Measurements from ENCODE around the gene C11orf65. TPM values are rescaled to one million over a fixed set of nuclear protein-coding genes. Genes with fewer than 3 reads are reported as not detected.
A peak's percentile ranks its signal among the peaks of the same experiment; 100 is the strongest.
"Not testable (repeated sequence)": the region's sequence is repeated elsewhere in the genome, so short reads cannot be mapped to it uniquely, and the experiment has no call there.

The C11orf65 gene
- total RNA-seq, 1 experiment from 2014 or later = 0.62 TPM

GRCh38 chr11:108468478-108468864, 1.1 kb upstream of the C11orf65 start:
- ATAC-seq (no peak), DNase-seq (no peak)
- POLR2A ChIA-PET (ENCODE audit: unreplicated experiment) = no interaction called here
- Histone ChIP-seq H3F3A (ENCODE audit: low read length, unreplicated experiment) (peaks cover 4% of the 10 kb centered on the region), H3K4me2 (ENCODE audit: low read length) (no peak overlapping the region), H2AFZ (ENCODE audit: low read length) (0 out of 2 replicates have a peak overlapping the region, but pooled peaks have one; percentile 80), H3K36me3 (ENCODE audit: low read depth, low read length) (no peaks in the 10 kb centered on the region), H3K79me2 (ENCODE audit: low read length) (no peaks in the 10 kb centered on the region), H3K4me1 (ENCODE audit: insufficient read depth, low read length) (peaks cover 6% of the 10 kb centered on the region; the same call in 1 of the 2 replicates), H3K27me3 (ENCODE audit: low read length) (no peaks in the 10 kb centered on the region), H3K9me3 (ENCODE audit: low read length) (no peaks in the 10 kb centered on the region), H3K9ac (ENCODE audit: low read length) (no peak overlapping the region), H3K27ac (ENCODE audit: low read length) (no peak overlapping the region), H3K9me2 (replicated peaks; ENCODE audit: low read length) (no peaks in the 10 kb centered on the region), H3K4me3 (ENCODE audit: low read length) (no peak overlapping the region), H4K20me1 (ENCODE audit: low read length) (no peaks in the 10 kb centered on the region)
- no peak for TF ChIP-seq EZH2 (IDR thresholded peaks at IDR 0.05; ENCODE audit: low read length, unreplicated experiment)
- TF ChIP-seq EZH2phosphoT487 (IDR thresholded peaks at IDR 0.05; ENCODE audit: borderline replicate concordance, low read length) = no peak
- CTCF ChIA-PET = no interaction called here
- BruUV-seq (replicated peaks) = no TSS peak
- intact Hi-C loops (cut with micrococcal nuclease) = loop anchor here (5.0 to 10.0 kb wide), 2 partner anchors 124 to 351 kb away; no protein-coding TSS in a partner anchor

DNA sequence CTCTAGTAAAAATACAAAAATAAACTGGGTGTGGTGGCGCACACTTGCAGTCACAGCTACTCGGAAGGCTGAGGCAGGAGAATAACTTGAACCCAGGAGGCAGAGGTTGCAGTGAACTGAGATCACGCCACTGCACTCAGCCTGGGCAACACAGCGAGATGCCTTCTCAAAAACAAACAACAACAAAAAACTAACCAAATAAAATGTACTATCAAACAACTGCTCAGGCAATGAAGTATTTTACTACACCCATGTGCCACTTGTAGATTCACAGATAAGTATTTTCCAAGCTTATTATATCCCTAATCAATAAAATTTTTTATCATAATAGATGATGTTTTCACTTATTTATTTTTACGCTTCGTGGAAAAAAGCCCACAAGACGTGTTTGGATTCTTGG, 924 bp downstream of the C11orf65 start:
- ATAC-seq (no peak), DNase-seq (no peak)
- Histone ChIP-seq H3K27ac (ENCODE audit: low read length) (peak overlapping the region; percentile 86), H2AFZ (ENCODE audit: low read length) (peak overlapping the region; percentile 80), H3K36me3 (ENCODE audit: low read depth, low read length) (no peaks in the 10 kb centered on the region), H3K4me2 (ENCODE audit: low read length) (peak overlapping the region; percentile 85), H3K9me3 (ENCODE audit: low read length) (no peaks in the 10 kb centered on the region), H3K9ac (ENCODE audit: low read length) (peak overlapping the region; percentile 85), H3F3A (ENCODE audit: low read length, unreplicated experiment) (peaks cover 4% of the 10 kb centered on the region), H3K79me2 (ENCODE audit: low read length) (no peaks in the 10 kb centered on the region), H3K4me1 (ENCODE audit: insufficient read depth, low read length) (peaks cover 6% of the 10 kb centered on the region; the same call in 1 of the 2 replicates), H3K9me2 (replicated peaks; ENCODE audit: low read length) (no peaks in the 10 kb centered on the region), H3K4me3 (ENCODE audit: low read length) (peak overlapping the region; percentile 74), H3K27me3 (ENCODE audit: low read length) (no peaks in the 10 kb centered on the region), H4K20me1 (ENCODE audit: low read length) (no peaks in the 10 kb centered on the region)
- no TSS peak for BruUV-seq (replicated peaks)
- TF ChIP-seq EZH2phosphoT487 (IDR thresholded peaks at IDR 0.05; ENCODE audit: borderline replicate concordance, low read length) (no peak), EZH2 (IDR thresholded peaks at IDR 0.05; ENCODE audit: low read length, unreplicated experiment) (no peak)
- TF ChIP-seq, protein P1, sequence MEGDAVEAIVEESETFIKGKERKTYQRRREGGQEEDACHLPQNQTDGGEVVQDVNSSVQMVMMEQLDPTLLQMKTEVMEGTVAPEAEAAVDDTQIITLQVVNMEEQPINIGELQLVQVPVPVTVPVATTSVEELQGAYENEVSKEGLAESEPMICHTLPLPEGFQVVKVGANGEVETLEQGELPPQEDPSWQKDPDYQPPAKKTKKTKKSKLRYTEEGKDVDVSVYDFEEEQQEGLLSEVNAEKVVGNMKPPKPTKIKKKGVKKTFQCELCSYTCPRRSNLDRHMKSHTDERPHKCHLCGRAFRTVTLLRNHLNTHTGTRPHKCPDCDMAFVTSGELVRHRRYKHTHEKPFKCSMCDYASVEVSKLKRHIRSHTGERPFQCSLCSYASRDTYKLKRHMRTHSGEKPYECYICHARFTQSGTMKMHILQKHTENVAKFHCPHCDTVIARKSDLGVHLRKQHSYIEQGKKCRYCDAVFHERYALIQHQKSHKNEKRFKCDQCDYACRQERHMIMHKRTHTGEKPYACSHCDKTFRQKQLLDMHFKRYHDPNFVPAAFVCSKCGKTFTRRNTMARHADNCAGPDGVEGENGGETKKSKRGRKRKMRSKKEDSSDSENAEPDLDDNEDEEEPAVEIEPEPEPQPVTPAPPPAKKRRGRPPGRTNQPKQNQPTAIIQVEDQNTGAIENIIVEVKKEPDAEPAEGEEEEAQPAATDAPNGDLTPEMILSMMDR (conservative IDR thresholded peaks at IDR 0.05; ENCODE audit: low read depth, low read length) = no peak
- POLR2A ChIA-PET (ENCODE audit: unreplicated experiment) = no interaction called here
- CTCF ChIA-PET = no interaction called here
- intact Hi-C loops (cut with micrococcal nuclease) = loop anchor here (5.0 to 10.0 kb wide), 2 partner anchors 122 to 349 kb away; no protein-coding TSS in a partner anchor

DNA sequence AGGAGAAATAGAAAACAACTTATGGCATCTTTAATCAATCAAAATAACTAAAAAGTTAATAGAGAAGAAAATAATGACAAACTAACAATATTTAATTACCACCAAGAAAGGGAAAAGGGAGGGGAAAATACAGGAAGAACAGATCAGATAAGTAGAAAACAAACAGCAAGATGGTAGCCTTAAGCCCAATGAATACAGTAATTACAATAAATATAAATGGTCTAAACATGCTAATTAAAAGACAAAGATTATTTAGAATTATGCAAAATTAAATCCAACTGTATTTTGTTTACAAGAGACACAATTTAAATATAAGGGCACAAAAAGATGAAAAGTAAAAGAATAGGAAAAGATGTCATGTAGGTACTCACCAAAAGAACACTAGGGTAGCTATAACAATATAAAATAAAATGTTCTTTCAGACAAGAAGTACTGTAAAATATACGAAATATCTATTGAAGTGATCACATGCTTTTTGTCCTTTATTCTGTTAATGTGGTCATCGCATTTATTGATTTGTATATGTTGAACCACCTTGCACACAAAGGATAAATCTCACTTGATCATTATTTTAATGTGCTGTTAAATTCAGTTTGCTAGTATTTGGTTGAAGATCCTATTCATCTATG, 14.0 kb downstream of the C11orf65 start:
- Histone ChIP-seq H3K27me3 (ENCODE audit: low read length) (no peaks in the 10 kb centered on the region), H3K4me1 (ENCODE audit: insufficient read depth, low read length) (no peaks in the 10 kb centered on the region), H3K9me3 (ENCODE audit: low read length) (peaks cover 6% of the 10 kb centered on the region), H3K79me2 (ENCODE audit: low read length) (no peaks in the 10 kb centered on the region), H3F3A (ENCODE audit: low read length, unreplicated experiment) (no peaks in the 10 kb centered on the region), H3K36me3 (ENCODE audit: low read depth, low read length) (no peaks in the 10 kb centered on the region), H4K20me1 (ENCODE audit: low read length) (no peaks in the 10 kb centered on the region), H3K9ac (ENCODE audit: low read length) (no peak overlapping the region), H2AFZ (ENCODE audit: low read length) (no peak overlapping the region), H3K4me3 (ENCODE audit: low read length) (no peak overlapping the region), H3K4me2 (ENCODE audit: low read length) (no peak overlapping the region), H3K27ac (ENCODE audit: low read length) (no peak overlapping the region), H3K9me2 (replicated peaks; ENCODE audit: low read length) (no peaks in the 10 kb centered on the region)
- intact Hi-C loops (cut with micrococcal nuclease) = no loop called here
- ChIA-PET POLR2A (ENCODE audit: unreplicated experiment) (interaction anchor here (0.6 kb wide), 1 partner anchor 45 kb away, joined by 3 read pairs; the partner anchor contains the start of gene POGLUT3), CTCF (no interaction called here)
- TF ChIP-seq EZH2 (IDR thresholded peaks at IDR 0.05; ENCODE audit: low read length, unreplicated experiment) (no peak), EZH2phosphoT487 (IDR thresholded peaks at IDR 0.05; ENCODE audit: borderline replicate concordance, low read length) (no peak)
- TF ChIP-seq, protein P1 (conservative IDR thresholded peaks at IDR 0.05; ENCODE audit: low read depth, low read length) = no peak
- BruUV-seq (replicated peaks) = no TSS peak
- no peak for ATAC-seq
- no peak for DNase-seq

- intact Hi-C loops (cut with micrococcal nuclease); H3K4me2 ChIP-seq (ENCODE audit: low read length); H3K36me3 ChIP-seq (ENCODE audit: low read depth, low read length); H2AFZ ChIP-seq (ENCODE audit: low read length); ATAC-seq; H4K20me1 ChIP-seq (ENCODE audit: low read length); H3K9me2 ChIP-seq (replicated peaks; ENCODE audit: low read length); DNase-seq; BruUV-seq (replicated peaks); H3K27me3 ChIP-seq (ENCODE audit: low read length); H3F3A ChIP-seq (ENCODE audit: low read length, unreplicated experiment); H3K4me1 ChIP-seq (ENCODE audit: insufficient read depth, low read length); H3K9ac ChIP-seq (ENCODE audit: low read length); H3K9me3 ChIP-seq (ENCODE audit: low read length); H3K79me2 ChIP-seq (ENCODE audit: low read length); H3K27ac ChIP-seq (ENCODE audit: low read length); H3K4me3 ChIP-seq (ENCODE audit: low read length): not testable (repeated sequence)
- POLR2A ChIA-PET (ENCODE audit: unreplicated experiment) = interaction anchor here (0.6 kb wide), 1 partner anchor 1588 kb away, joined by 9 read pairs; no protein-coding TSS in a partner anchor
- CTCF ChIA-PET = interaction anchor here (0.7 kb wide), 1 partner anchor 145 kb away, joined by 3 read pairs; no protein-coding TSS in a partner anchor
Measured at GRCh38 chr11:108441445-108441844, 25.9 kb downstream of the C11orf65 start.

Measured in PC-3 (cell line).